Measurements from ENCODE around the gene ACOX3.
"Not testable (repeated sequence)": the region's sequence is repeated elsewhere in the genome, so short reads cannot be mapped to it uniquely, and the experiment has no call there.

ACOX3 gene

GRCh38 chr4:8343262-8343966 lies 97.1 kb downstream of the ACOX3 start:
- no peaks in the 10 kb centered on the region for H4K20me1 ChIP-seq (ENCODE audit: insufficient read depth, low read length, poor library complexity, severe bottlenecking)
- H3K9me2 ChIP-seq (replicated peaks; ENCODE audit: low read depth, low read length) = no peaks in the 10 kb centered on the region
- H3K9me3 ChIP-seq (ENCODE audit: insufficient read depth, low read depth, low read length) = no peaks in the 10 kb centered on the region; the same call in 1 of the 2 replicates
- no peak overlapping the region for H2AFZ ChIP-seq (ENCODE audit: low read length)
- H3K36me3 ChIP-seq (ENCODE audit: insufficient read depth, low read length) = no peaks in the 10 kb centered on the region
- H3K79me2 ChIP-seq (ENCODE audit: insufficient read depth, low read length) = no peaks in the 10 kb centered on the region
- no peak overlapping the region for H3K4me2 ChIP-seq (ENCODE audit: low read depth, low read length, poor library complexity, severe bottlenecking)
- no peaks in the 10 kb centered on the region for H3K27me3 ChIP-seq (ENCODE audit: insufficient read depth, low read length, poor library complexity, severe bottlenecking)
- no peak for TF ChIP-seq CTCF (conservative IDR thresholded peaks at IDR 0.05; ENCODE audit: low read length)
- TF ChIP-seq EZH2phosphoT487 (IDR thresholded peaks at IDR 0.05; ENCODE audit: borderline replicate concordance) = no peak
- H3K9ac ChIP-seq (ENCODE audit: low read depth, low read length, poor library complexity, severe bottlenecking) = no peak overlapping the region
- no peaks in the 10 kb centered on the region for H3K4me1 ChIP-seq (ENCODE audit: insufficient read depth, low read length, poor library complexity, severe bottlenecking)
- H3F3A ChIP-seq (ENCODE audit: low read depth) = no peaks in the 10 kb centered on the region
- no peak overlapping the region for H3K4me3 ChIP-seq (ENCODE audit: low read length, poor library complexity, severe bottlenecking)

GRCh38 chr4:8342651-8343261 lies 97.8 kb downstream of the ACOX3 start:
- H3K4me1 ChIP-seq (ENCODE audit: insufficient read depth, low read length, poor library complexity, severe bottlenecking) = no peaks in the 10 kb centered on the region
- TF ChIP-seq CTCF (conservative IDR thresholded peaks at IDR 0.05; ENCODE audit: low read length) (no peak), EZH2phosphoT487 (IDR thresholded peaks at IDR 0.05; ENCODE audit: borderline replicate concordance) (no peak)
- no peak overlapping the region for H2AFZ ChIP-seq (ENCODE audit: low read length)
- H3K4me3 ChIP-seq (ENCODE audit: low read length, poor library complexity, severe bottlenecking) = no peak overlapping the region
- H3K4me2 ChIP-seq (ENCODE audit: low read depth, low read length, poor library complexity, severe bottlenecking) = no peak overlapping the region
- H3K79me2 ChIP-seq (ENCODE audit: insufficient read depth, low read length) = no peaks in the 10 kb centered on the region
- no peaks in the 10 kb centered on the region for H3K36me3 ChIP-seq (ENCODE audit: insufficient read depth, low read length)
- H3K9me2 ChIP-seq (replicated peaks; ENCODE audit: low read depth, low read length) = no peaks in the 10 kb centered on the region
- H3F3A ChIP-seq (ENCODE audit: low read depth) = no peaks in the 10 kb centered on the region
- no peaks in the 10 kb centered on the region for H4K20me1 ChIP-seq (ENCODE audit: insufficient read depth, low read length, poor library complexity, severe bottlenecking)
- H3K9ac ChIP-seq (ENCODE audit: low read depth, low read length, poor library complexity, severe bottlenecking) = no peak overlapping the region
- no peaks in the 10 kb centered on the region for H3K27me3 ChIP-seq (ENCODE audit: insufficient read depth, low read length, poor library complexity, severe bottlenecking)
- H3K9me3 ChIP-seq (ENCODE audit: insufficient read depth, low read depth, low read length) = no peaks in the 10 kb centered on the region; the same call in 1 of the 2 replicates

- Histone ChIP-seq H3K79me2 (ENCODE audit: insufficient read depth, low read length) (no peaks in the 10 kb centered on the region), H2AFZ (ENCODE audit: low read length) (no peak overlapping the region), H3K9me3 (ENCODE audit: insufficient read depth, low read depth, low read length) (no peaks in the 10 kb centered on the region; the same call in 1 of the 2 replicates), H3K27me3 (ENCODE audit: insufficient read depth, low read length, poor library complexity, severe bottlenecking) (no peaks in the 10 kb centered on the region), H3K4me1 (ENCODE audit: insufficient read depth, low read length, poor library complexity, severe bottlenecking) (no peaks in the 10 kb centered on the region), H3K9me2 (replicated peaks; ENCODE audit: low read depth, low read length) (no peaks in the 10 kb centered on the region), H3K4me3 (ENCODE audit: low read length, poor library complexity, severe bottlenecking) (no peak overlapping the region), H3K9ac (ENCODE audit: low read depth, low read length, poor library complexity, severe bottlenecking) (no peak overlapping the region), H3F3A (ENCODE audit: low read depth) (no peaks in the 10 kb centered on the region), H4K20me1 (ENCODE audit: insufficient read depth, low read length, poor library complexity, severe bottlenecking) (no peaks in the 10 kb centered on the region), H3K4me2 (ENCODE audit: low read depth, low read length, poor library complexity, severe bottlenecking) (no peak overlapping the region), H3K36me3 (ENCODE audit: insufficient read depth, low read length) (no peaks in the 10 kb centered on the region)
- TF ChIP-seq EZH2phosphoT487 (IDR thresholded peaks at IDR 0.05; ENCODE audit: borderline replicate concordance) = no peak
- TF ChIP-seq CTCF (conservative IDR thresholded peaks at IDR 0.05; ENCODE audit: low read length) = no peak
These were observed 98.8 kb downstream of the ACOX3 start for GRCh38 chr4:8341691-8342090.

GRCh38 chr4:8341281-8341680 lies 99.2 kb downstream of the ACOX3 start:
- H3K9ac ChIP-seq (ENCODE audit: low read depth, low read length, poor library complexity, severe bottlenecking); H3K9me3 ChIP-seq (ENCODE audit: insufficient read depth, low read depth, low read length); H3K4me2 ChIP-seq (ENCODE audit: low read depth, low read length, poor library complexity, severe bottlenecking); H4K20me1 ChIP-seq (ENCODE audit: insufficient read depth, low read length, poor library complexity, severe bottlenecking); H3K27me3 ChIP-seq (ENCODE audit: insufficient read depth, low read length, poor library complexity, severe bottlenecking); H3K4me3 ChIP-seq (ENCODE audit: low read length, poor library complexity, severe bottlenecking); H3K9me2 ChIP-seq (replicated peaks; ENCODE audit: low read depth, low read length); H2AFZ ChIP-seq (ENCODE audit: low read length); H3F3A ChIP-seq (ENCODE audit: low read depth); H3K79me2 ChIP-seq (ENCODE audit: insufficient read depth, low read length); H3K36me3 ChIP-seq (ENCODE audit: insufficient read depth, low read length); H3K4me1 ChIP-seq (ENCODE audit: insufficient read depth, low read length, poor library complexity, severe bottlenecking): not testable (repeated sequence)
